Peyer's patch (tissue), 4 donors: Measurements from ENCODE around the gene SKIL. TPM values are rescaled to one million over a fixed set of nuclear protein-coding genes. Genes with fewer than 3 reads are reported as not detected.
"Not testable (repeated sequence)": the region's sequence is repeated elsewhere in the genome, so short reads cannot be mapped to it uniquely, and the experiment has no call there.

Experiments used
- DNase-seq, 3 donors: peaks; one replicate each; pipeline ENCODE4 v3.0.0-alpha.2; 2017 to 2019
- H3K27ac ChIP-seq, 4 donors: fragments of 200-600 bp; sonication (generic); one replicate each; pipeline ENCODE4 v1.5.1; 2016 to 2019
- H3K27me3 ChIP-seq, 2 donors: fragments of 200-600 bp; sonication (generic); one replicate each; pipeline ENCODE4 v1.5.1; 2019
- H3K36me3 ChIP-seq, 3 donors: fragments of 200-600 bp; sonication (generic); one replicate each; pipeline ENCODE4 v1.5.1; 2016 to 2019
- H3K4me1 ChIP-seq, 4 donors: fragments of 200-600 bp; sonication (generic); one replicate each; pipeline ENCODE4 v1.5.1; 2016 to 2019
- H3K4me3 ChIP-seq, 4 donors: fragments of 200-600 bp; sonication (generic); 1 replicate in 3 of 4; 2 replicates in 1 of 4; pipeline ENCODE4 v1.5.1; 2016 to 2019; ENCODE audit warnings: mild to moderate bottlenecking in 1 of 4
- H3K9me3 ChIP-seq, 4 donors: fragments of 200-600 bp; sonication (generic); one replicate each; pipeline ENCODE4 v1.5.1; 2016 to 2019; ENCODE audit warnings: mild to moderate bottlenecking in 1 of 4
- POLR2A ChIP-seq, 2 donors: fragments of 450-650 bp; IDR thresholded peaks; one replicate each; pipeline ENCODE4 v1.5.1; 2017; ENCODE audit warnings: antibody characterized with exemption in 2 of 2, mild to moderate bottlenecking in 2 of 2, moderate library complexity in 2 of 2
- total RNA-seq, 4 donors: library from RNA; depleted of rRNA; stranded (reverse); fragments of >200 nt; gene quantifications; one replicate each; pipeline ENCODE4 v1.1.0, GENCODE V29; 2016
- TF ChIP-seq, protein P1 (sequence below), 6 experiments: fragments of 450-650 bp in 4 of 6; fragments of 200-600 bp in 2 of 6; sonication (generic) in 1 of 6; IDR thresholded peaks; one replicate each; pipeline ENCODE4 v1.5.1; 2017 to 2019; ENCODE audit warnings: antibody characterized with exemption in 6 of 6, mild to moderate bottlenecking in 3 of 6, moderate library complexity in 1 of 6

The SKIL gene
- total RNA-seq, 4 donors from 2014 or later = 22.5 to 78.4 (median 43.5) TPM

DNA sequence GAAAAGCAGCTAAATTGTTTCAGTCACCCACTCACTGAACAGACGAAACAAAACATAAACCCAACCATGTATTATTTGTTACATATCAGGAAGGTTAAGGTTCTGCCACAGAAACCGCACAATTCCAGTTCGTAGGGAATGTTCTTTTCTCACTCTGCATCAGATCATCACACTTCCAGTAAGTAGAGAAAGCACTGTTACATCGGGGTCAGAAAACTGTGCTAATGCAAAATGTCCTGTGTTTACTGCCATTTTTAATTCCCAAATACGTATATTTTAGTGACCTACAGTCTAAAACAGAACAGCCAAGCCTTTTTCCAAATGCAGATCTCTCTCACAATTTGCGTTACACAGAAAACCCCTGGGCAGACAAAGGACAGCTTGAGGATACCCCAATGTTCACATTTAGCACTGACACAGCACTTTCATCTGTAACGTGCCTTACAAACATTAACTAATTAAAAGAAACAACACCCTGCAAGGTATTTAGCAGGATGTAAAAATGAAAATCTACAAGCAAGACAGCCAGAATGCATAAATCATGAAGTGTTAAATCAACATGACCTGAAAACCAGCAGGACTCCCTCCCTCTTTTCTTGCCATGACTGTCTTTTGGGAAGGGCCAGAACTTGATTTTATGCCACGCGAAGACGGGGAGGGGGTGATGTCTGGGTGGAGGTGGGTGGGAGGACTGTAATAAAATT is 34.8 kb upstream of the SKIL start:
- Histone ChIP-seq H3K36me3 (no peaks in the 10 kb centered on the region), H3K27ac (no peak overlapping the region), H3K9me3 (no peaks in the 10 kb centered on the region), H3K4me1 (no peaks in the 10 kb centered on the region), H3K4me3 (no peak overlapping the region), H3K27me3 (no peaks in the 10 kb centered on the region)
- TF ChIP-seq POLR2A (IDR thresholded peaks at IDR 0.05) = no peak
- TF ChIP-seq, protein P1, sequence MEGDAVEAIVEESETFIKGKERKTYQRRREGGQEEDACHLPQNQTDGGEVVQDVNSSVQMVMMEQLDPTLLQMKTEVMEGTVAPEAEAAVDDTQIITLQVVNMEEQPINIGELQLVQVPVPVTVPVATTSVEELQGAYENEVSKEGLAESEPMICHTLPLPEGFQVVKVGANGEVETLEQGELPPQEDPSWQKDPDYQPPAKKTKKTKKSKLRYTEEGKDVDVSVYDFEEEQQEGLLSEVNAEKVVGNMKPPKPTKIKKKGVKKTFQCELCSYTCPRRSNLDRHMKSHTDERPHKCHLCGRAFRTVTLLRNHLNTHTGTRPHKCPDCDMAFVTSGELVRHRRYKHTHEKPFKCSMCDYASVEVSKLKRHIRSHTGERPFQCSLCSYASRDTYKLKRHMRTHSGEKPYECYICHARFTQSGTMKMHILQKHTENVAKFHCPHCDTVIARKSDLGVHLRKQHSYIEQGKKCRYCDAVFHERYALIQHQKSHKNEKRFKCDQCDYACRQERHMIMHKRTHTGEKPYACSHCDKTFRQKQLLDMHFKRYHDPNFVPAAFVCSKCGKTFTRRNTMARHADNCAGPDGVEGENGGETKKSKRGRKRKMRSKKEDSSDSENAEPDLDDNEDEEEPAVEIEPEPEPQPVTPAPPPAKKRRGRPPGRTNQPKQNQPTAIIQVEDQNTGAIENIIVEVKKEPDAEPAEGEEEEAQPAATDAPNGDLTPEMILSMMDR (IDR thresholded peaks at IDR 0.05) = no peak
- DNase-seq = no peak

DNA sequence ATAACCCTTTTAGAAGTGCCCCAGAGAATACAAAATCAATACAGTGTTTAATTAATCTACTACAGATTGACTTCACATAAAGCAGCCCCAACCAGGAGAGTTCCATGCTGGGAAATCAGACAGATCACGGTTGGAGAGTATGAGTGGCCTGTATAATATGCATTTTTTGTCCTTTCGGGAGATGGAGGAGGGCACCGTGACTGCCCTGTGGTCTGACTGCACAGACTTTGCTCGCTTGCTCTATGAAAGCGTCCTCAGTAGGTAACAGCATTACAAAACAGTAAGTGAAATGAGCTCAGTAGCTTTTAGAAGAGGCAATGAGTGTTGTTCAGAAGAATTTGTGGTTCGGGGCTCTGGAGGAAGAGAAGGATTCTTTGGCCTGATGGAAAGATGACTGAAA is 34.2 kb upstream of the SKIL start:
- no peak for DNase-seq
- Histone ChIP-seq H3K36me3 (no peaks in the 10 kb centered on the region), H3K27me3 (no peaks in the 10 kb centered on the region), H3K4me1 (no peaks in the 10 kb centered on the region), H3K4me3 (no peak overlapping the region), H3K9me3 (no peaks in the 10 kb centered on the region), H3K27ac (no peak overlapping the region)
- no peak for TF ChIP-seq POLR2A (IDR thresholded peaks at IDR 0.05)
- TF ChIP-seq, protein P1 (IDR thresholded peaks at IDR 0.05) = no peak

DNA sequence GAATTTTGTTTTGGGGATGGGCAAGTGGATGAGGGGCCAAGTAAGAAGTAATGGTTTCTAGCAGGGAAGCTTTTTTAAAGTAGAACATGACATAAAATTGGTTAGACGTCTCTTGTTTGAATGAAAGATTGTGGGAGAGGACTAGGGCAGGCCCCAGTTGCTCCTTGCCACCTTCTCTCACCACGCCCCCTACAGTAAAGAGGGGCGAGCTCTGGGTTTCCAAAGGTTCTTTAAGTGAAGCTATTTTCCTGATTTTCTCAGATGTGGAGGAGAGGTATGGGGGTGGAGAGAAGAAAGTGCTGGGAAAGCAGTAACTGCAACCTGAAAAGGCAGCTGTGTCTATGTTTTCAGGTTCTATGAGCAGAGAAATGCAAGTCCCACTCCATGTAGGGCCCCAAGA is 32.6 kb upstream of the SKIL start:
- Histone ChIP-seq H3K4me1 (no peaks in the 10 kb centered on the region), H3K27ac (no peak overlapping the region), H3K9me3 (no peaks in the 10 kb centered on the region), H3K27me3 (no peaks in the 10 kb centered on the region), H3K4me3 (no peak overlapping the region), H3K36me3 (no peaks in the 10 kb centered on the region)
- TF ChIP-seq POLR2A (IDR thresholded peaks at IDR 0.05) = no peak
- DNase-seq = no peak

DNA sequence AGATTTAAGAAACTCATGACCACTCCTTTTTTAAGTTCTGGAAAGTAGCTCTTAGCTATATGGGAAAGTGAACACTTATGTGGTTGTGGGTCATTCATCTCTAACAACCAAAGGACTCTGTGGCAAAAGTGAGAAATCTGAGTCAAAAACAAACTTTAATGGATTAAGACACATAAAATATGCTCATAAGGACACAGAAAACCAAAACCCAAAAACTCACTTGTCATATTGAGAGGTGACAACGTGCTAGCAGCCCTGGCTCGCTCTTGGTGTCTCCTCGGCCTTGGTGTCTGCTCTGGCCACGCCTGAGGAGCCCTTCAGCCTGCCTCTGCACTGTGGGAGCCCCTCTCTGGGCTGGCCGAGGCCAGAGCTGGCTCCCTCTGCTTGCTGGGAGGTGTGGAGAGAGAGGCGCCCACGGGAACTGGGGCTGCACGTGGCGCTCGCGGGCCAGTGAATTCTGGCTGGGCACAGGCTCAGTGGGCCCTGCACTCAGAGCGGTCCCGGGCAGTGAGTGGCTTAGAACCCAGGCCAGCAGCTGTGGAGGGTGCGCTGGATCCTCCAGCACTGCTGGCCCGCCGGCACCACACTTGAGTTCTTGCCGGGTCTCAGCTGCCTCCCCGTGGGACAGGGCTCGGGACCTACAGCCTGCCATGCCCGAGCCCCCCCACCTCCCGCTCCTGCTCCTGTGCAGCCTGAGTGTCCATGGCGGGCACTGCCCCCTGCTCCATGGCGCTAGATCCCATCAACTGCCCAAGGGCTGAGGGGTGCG is 30.3 kb upstream of the SKIL start:
- Histone ChIP-seq H3K27me3 (no peaks in the 10 kb centered on the region), H3K4me1 (peaks cover 0 to 8% (median 0%) of the 10 kb centered on the region in 4 donors), H3K36me3 (no peaks in the 10 kb centered on the region), H3K27ac (no peak overlapping the region), H3K4me3 (no peak overlapping the region), H3K9me3 (no peaks in the 10 kb centered on the region)
- DNase-seq = no peak
- no peak for TF ChIP-seq POLR2A (IDR thresholded peaks at IDR 0.05)
- TF ChIP-seq, protein P1 (IDR thresholded peaks at IDR 0.05) = no peak

DNA sequence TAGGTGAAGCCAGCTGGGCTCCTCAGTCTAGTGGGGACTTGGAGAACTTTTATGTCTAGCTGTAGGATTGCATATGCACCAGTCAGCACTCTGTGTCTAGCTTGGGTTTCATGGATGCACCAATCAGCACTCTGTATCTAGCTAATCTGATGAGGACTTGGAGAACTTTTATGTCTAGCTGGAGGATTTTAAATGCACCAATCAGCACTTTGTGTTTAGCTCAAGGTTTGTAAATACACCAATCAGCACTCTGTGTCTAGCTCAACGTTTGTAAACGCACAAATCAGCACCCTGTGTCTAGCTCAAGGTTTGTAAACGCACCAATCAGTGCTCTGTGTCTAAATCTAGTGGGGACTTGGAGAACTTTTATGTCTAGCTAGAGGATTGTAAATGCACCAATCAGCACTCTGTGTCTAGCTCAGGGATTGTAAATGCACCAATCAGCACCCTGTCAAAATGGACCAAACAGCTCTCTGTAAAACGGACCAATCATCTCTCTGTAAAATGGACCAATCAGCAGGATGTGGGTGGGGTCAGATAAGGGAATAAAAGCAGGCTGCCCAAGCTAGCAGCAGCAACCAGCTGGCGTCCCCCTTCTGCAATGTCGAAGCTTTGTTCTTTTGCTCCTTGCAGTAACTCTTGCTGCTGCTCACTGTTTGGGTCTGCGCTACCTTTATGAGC is 29.5 kb upstream of the SKIL start:
- not testable (repeated sequence) for H3K9me3 ChIP-seq, H3K36me3 ChIP-seq, H3K4me3 ChIP-seq, DNase-seq, H3K27me3 ChIP-seq, H3K27ac ChIP-seq, H3K4me1 ChIP-seq

DNA sequence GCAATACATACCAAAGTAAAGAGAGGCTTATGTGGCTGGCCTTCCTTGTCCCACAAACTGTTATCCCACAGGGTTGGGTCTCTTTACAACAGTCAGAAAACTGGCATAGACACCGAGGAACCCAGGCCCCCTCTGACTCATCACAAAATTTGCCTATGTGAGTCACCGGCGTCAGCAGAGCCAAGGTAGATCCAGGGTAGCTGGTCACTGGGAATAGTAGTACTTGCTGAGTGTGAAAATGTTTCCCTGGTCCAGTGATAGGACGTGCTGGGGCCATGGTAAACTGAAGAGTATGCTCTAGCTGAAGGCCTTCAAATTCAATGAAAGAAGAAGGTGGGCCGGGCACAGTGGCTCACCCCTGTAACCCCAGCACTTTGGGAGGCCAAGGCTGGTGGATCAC is 27.1 kb upstream of the SKIL start:
- no peak overlapping the region for H3K4me3 ChIP-seq
- H3K36me3 ChIP-seq = no peaks in the 10 kb centered on the region
- H3K4me1 ChIP-seq = peaks cover 0 to 8% (median 0%) of the 10 kb centered on the region in 4 donors
- H3K27me3 ChIP-seq = no peaks in the 10 kb centered on the region
- no peaks in the 10 kb centered on the region for H3K9me3 ChIP-seq
- TF ChIP-seq POLR2A (IDR thresholded peaks at IDR 0.05) = no peak
- TF ChIP-seq, protein P1 (IDR thresholded peaks at IDR 0.05) = no peak
- peak overlapping the region in 2 of 4 donors; percentile 74 to 80 for H3K27ac ChIP-seq
- no peak for DNase-seq
